SK-N-SH treated with all-trans-retinoic acid at 6 μM for 48 hours (cell line): Measurements from ENCODE around the gene SRCAP.

Experiments used
- ARNTL ChIP-seq: fragments of 450-650 bp; formaldehyde crosslinking; IDR thresholded peaks from 2 replicates; pipeline ENCODE4 v1.5.0; 2020; ENCODE audit warnings: low read depth, mild to moderate bottlenecking, moderate library complexity, borderline replicate concordance
- CSDC2 ChIP-seq: fragments of 250-450 bp; sonication (Bioruptor Pico); IDR thresholded peaks from 2 replicates; pipeline ENCODE4 v1.5.0; 2020; ENCODE audit warnings: mild to moderate bottlenecking, moderate library complexity
- ISL1 ChIP-seq: fragments of 250-450 bp; sonication (Bioruptor Pico); IDR thresholded peaks from 2 replicates; pipeline ENCODE4 v2.1.2; 2022; ENCODE audit warnings: mild to moderate bottlenecking, moderate library complexity
- PATZ1 ChIP-seq: fragments of 250-450 bp; sonication (Bioruptor Pico); IDR thresholded peaks from 2 replicates; pipeline ENCODE4 v1.8.0; 2020; ENCODE audit warnings: mild to moderate bottlenecking, moderate library complexity, borderline replicate concordance
- TSHZ2 ChIP-seq: fragments of 250-450 bp; sonication (Bioruptor Pico); IDR thresholded peaks from 2 replicates; pipeline ENCODE4 v1.5.0; 2020; ENCODE audit warnings: mild to moderate bottlenecking, moderate library complexity
- ZC3H10 ChIP-seq: fragments of 250-450 bp; sonication (Bioruptor Pico); IDR thresholded peaks from 2 replicates; pipeline ENCODE4 v1.5.1; 2021; ENCODE audit warnings: mild to moderate bottlenecking, moderate library complexity
- ZFP3 ChIP-seq: fragments of 250-450 bp; sonication (Bioruptor Pico); IDR thresholded peaks from 2 replicates; pipeline ENCODE4 v1.5.0; 2020; ENCODE audit warnings: mild to moderate bottlenecking, moderate library complexity
- TF ChIP-seq, protein P1 (sequence below): fragments of 250-450 bp; sonication (Bioruptor Pico); IDR thresholded peaks from 2 replicates; pipeline ENCODE4 v1.5.1; 2020; ENCODE audit warnings: low read depth, mild to moderate bottlenecking, moderate library complexity

DNA sequence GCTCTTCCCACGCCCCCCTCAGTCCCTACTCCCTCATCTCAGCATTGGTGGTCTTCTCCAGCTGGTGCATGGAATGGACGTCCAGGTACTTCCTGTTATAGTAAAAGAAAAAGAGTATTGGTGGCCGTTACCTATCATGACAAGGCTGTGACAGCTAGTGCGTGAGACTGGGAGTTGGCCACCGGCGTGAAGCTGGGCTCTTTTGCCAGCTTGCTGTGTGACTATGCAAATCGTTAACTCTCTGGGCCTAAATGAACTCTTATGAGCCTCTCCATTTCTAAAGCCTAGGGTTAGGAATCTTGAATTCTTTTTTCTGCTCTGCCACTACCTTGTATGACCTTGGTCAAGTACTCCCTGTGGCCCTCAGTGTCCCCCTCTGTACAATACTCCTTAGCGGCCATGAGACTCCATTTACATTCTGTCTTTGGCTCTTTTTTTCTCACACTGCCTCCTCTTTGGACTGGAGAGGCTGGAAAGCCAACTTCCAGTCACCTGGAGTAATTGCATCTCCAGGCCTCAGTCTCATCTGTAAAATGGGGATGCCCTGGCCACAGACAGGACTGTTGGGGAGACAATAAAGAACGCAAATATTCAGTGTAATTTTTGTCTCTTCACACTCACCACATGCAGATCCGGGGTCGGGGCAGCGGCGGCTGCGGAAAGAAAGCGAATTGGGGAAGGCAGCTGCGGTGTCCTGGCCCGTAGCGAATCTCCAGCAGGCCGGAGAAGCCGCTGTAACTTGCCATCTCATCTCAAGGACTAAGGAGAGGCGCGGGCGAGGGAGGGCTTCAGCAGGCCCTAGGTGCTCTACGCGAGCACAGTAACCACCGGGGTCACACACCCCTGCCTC lies 61.8 kb downstream of the SRCAP start:
- no peak for TF ChIP-seq ARNTL (CRISPR knock-in tag)
- no peak for TF ChIP-seq TSHZ2 (CRISPR knock-in tag)
- no peak for TF ChIP-seq ISL1 (CRISPR knock-in tag)
- no peak for TF ChIP-seq ZC3H10
- TF ChIP-seq ZFP3, result no peak
- no peak for TF ChIP-seq CSDC2
- no peak for TF ChIP-seq PATZ1 (CRISPR knock-in tag)
- TF ChIP-seq, protein P1, sequence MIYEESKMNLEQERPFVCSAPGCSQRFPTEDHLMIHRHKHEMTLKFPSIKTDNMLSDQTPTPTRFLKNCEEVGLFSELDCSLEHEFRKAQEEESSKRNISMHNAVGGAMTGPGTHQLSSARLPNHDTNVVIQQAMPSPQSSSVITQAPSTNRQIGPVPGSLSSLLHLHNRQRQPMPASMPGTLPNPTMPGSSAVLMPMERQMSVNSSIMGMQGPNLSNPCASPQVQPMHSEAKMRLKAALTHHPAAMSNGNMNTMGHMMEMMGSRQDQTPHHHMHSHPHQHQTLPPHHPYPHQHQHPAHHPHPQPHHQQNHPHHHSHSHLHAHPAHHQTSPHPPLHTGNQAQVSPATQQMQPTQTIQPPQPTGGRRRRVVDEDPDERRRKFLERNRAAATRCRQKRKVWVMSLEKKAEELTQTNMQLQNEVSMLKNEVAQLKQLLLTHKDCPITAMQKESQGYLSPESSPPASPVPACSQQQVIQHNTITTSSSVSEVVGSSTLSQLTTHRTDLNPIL (CRISPR knock-in tag), result no peak
